ACC112 (cell line): ENCODE data around the gene FTSJ1.

Experiments used
- H2AFZ ChIP-seq: fragments of 200-600 bp; sonication (generic); one replicate; pipeline ENCODE4 v1.6.0; 2017; ENCODE audit warnings: antibody characterized with exemption, low read length; ENCODE audit not compliant: unreplicated experiment
- H3K27ac ChIP-seq: fragments of 200-600 bp; sonication (generic); 2 replicates; pipeline ENCODE4 v1.5.1; 2014; ENCODE audit warnings: low read depth, mild to moderate bottlenecking, antibody characterized with exemption, low read length, moderate library complexity
- H3K27me3 ChIP-seq: fragments of 200-600 bp; sonication (generic); 2 replicates; pipeline ENCODE4 v1.6.1; 2014; ENCODE audit warnings: mild to moderate bottlenecking, antibody characterized with exemption, low read length, moderate library complexity, mixed read lengths; ENCODE audit not compliant: insufficient read depth
- H3K36me3 ChIP-seq: fragments of 200-600 bp; sonication (generic); 2 replicates; pipeline ENCODE4 v1.6.1; 2016; ENCODE audit warnings: mild to moderate bottlenecking, antibody characterized with exemption, low read length, moderate library complexity, mixed read lengths; ENCODE audit not compliant: insufficient read depth
- H3K4me1 ChIP-seq: fragments of 200-600 bp; sonication (generic); one replicate; pipeline ENCODE4 v1.6.1; 2016; ENCODE audit warnings: low read length, mixed read lengths; ENCODE audit not compliant: insufficient read depth, unreplicated experiment, control insufficient read depth
- H3K4me3 ChIP-seq: fragments of 200-600 bp; sonication (generic); 2 replicates; pipeline ENCODE4 v1.5.1; 2014; ENCODE audit warnings: mild to moderate bottlenecking, low read depth, low read length
- H3K79me2 ChIP-seq: fragments of 200-600 bp; sonication (generic); one replicate; pipeline ENCODE4 v1.6.0; 2016; ENCODE audit warnings: low read length; ENCODE audit not compliant: control insufficient read depth, unreplicated experiment, insufficient read depth

Gene FTSJ1

DNA sequence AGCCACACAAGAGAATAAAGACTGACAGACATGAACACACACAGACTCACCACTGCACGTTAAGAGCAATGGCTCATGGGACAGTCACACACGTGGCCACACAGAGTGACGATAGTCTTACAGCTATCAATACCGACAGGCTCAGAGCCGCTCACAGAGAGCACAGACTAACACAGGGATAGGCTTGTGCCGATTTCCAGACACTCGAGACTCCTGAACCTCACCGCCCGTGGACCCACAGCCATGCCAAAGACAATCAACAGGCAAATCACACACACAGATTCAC, 5.2 kb upstream of the FTSJ1 start:
- no peak overlapping the region for H3K27ac ChIP-seq
- no peaks in the 10 kb centered on the region for H3K36me3 ChIP-seq
- H3K27me3 ChIP-seq: no peaks in the 10 kb centered on the region
- no peak overlapping the region for H3K4me3 ChIP-seq
- H3K4me1 ChIP-seq: peaks cover 10% of the 10 kb centered on the region
- H3K79me2 ChIP-seq: peaks cover 26% of the 10 kb centered on the region
- H2AFZ ChIP-seq: no peak overlapping the region

DNA sequence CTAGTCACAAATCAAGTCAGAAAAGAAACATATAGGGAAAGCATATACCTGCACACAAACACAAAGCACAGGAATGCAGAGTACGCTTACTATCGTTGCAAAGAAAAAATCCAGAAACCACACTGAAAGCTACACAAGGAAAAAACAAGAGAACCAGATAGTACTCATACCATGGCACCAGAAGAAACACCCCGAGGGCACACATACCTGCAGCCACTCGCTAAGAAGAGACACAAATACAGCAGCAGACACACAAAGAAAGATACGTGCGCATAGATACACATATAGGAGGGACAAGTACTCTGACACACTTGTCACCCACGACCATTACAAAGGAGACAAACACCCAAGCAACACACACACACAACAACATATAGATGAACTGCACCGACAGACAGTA, 4.5 kb upstream of the FTSJ1 start:
- Histone ChIP-seq H3K27ac (no peak overlapping the region), H3K4me1 (peaks cover 4% of the 10 kb centered on the region), H2AFZ (no peak overlapping the region)

DNA sequence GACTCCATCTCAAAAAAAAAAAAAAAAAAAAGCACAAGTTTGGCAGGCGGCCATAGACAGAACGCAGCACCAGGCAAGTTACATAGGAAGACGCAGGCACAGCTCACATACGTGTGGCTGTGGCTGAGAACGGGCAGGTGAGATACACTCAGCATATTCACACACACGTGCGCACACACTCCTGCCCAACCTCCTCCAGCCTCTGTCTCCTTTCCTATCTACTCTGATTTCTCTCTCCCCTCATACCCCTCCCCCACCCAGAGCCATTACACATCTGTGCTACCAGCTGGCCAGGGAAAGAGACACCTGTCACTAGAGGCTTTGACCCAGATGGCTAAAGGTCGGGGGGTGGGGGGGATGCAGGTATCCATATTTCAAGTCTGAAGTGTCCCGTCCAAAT, 3.8 kb upstream of the FTSJ1 start:
- H3K27ac ChIP-seq: no peak overlapping the region
- H3K79me2 ChIP-seq: peaks cover 25% of the 10 kb centered on the region
- no peaks in the 10 kb centered on the region for H3K4me1 ChIP-seq
- H3K27me3 ChIP-seq: no peaks in the 10 kb centered on the region
- H2AFZ ChIP-seq: no peak overlapping the region
- H3K36me3 ChIP-seq: no peaks in the 10 kb centered on the region
- no peak overlapping the region for H3K4me3 ChIP-seq

More for the DNA sequence above, 4.5 kb upstream of the FTSJ1 start:
- no peak overlapping the region for H3K4me3 ChIP-seq
- no peaks in the 10 kb centered on the region for H3K27me3 ChIP-seq
- no peaks in the 10 kb centered on the region for H3K36me3 ChIP-seq
- H3K79me2 ChIP-seq: peaks cover 25% of the 10 kb centered on the region

DNA sequence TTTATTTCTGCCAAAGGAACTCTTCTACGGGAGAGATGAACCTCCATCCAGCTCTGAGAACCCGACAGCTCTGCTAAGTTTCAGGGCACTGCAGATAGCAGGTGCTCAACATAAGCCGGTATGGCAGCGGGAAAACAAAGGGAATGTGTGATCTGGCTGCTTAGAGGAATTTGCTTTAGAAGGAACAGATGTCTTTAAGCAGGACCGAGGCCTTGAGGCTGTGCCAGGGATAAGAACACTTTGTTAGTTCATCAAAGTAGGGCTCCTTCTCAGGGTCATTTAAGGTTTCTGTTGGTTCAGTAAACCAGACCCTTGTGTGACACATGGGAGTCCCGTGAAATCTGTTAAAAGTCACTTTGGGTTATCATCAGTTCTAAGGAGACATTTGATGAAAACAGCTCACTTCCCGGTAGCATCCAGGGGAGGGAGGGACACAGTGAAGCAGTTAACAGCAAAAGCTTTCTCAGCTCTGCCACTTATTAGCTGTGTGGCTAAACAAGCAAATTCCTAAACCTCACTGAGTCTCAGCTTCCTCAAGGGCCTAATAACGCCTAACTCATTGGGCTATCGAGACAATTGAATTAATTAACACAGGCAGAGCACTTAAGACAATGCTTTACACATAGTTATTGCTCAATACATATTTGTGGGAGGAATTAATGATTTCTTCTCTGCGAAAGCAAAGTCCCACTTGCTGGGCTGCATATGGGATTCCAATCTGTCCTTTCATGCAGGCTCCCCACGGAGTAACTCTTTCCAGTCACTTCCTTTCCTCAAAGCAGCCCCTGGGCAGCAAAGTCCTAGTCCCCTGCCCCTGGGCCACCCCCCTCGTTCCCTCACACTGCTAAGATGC, 2.9 kb upstream of the FTSJ1 start:
- no peak overlapping the region for H3K27ac ChIP-seq
- no peaks in the 10 kb centered on the region for H3K36me3 ChIP-seq
- H2AFZ ChIP-seq: peak overlapping the region; percentile 38
- H3K4me3 ChIP-seq: no peak overlapping the region
- H3K79me2 ChIP-seq: peaks cover 25% of the 10 kb centered on the region
- H3K4me1 ChIP-seq: peaks cover 3% of the 10 kb centered on the region
- H3K27me3 ChIP-seq: no peaks in the 10 kb centered on the region

DNA sequence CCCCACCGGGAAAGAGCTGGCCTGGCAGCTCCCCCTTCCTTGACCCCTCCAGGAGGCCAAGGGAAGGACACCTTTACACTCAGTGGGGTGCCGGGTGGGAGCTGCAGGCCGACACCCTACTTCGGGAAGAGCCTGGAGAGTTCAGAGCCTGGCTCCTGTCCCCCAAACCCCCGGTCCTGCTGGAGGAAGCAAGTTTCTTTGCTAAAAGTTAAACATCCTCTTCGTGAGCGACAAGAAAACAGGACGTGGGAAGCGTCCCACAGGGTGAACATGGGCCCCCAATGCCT, 2.4 kb upstream of the FTSJ1 start:
- Histone ChIP-seq H3K79me2 (peaks cover 30% of the 10 kb centered on the region), H3K4me1 (peaks cover 3% of the 10 kb centered on the region), H2AFZ (no peak overlapping the region), H3K27ac (no peak overlapping the region), H3K36me3 (no peaks in the 10 kb centered on the region), H3K4me3 (no peak overlapping the region), H3K27me3 (no peaks in the 10 kb centered on the region)

DNA sequence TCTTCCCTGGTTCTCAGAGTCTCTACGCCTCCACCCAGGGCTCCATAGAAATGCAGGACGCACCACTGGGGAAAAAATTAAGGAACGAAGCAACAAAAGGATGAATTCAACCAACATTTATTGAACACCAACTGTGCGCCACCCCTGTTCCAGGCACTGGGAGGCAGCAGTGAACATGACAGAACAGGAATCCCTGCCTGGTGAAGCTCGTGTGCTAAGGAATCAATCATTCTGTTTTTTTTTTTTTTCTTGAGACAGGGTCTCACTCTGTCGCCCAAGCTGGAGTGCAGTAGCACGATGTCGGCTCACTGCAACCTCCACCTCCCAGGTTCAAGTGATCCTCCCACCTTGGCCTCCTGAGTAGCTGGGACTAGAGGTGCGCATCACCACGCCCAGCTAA, 1.9 kb upstream of the FTSJ1 start:
- Histone ChIP-seq H3K79me2 (peaks cover 32% of the 10 kb centered on the region), H3K4me1 (peaks cover 3% of the 10 kb centered on the region), H3K36me3 (no peaks in the 10 kb centered on the region), H3K27ac (no peak overlapping the region), H3K4me3 (no peak overlapping the region), H2AFZ (no peak overlapping the region), H3K27me3 (no peaks in the 10 kb centered on the region)

DNA sequence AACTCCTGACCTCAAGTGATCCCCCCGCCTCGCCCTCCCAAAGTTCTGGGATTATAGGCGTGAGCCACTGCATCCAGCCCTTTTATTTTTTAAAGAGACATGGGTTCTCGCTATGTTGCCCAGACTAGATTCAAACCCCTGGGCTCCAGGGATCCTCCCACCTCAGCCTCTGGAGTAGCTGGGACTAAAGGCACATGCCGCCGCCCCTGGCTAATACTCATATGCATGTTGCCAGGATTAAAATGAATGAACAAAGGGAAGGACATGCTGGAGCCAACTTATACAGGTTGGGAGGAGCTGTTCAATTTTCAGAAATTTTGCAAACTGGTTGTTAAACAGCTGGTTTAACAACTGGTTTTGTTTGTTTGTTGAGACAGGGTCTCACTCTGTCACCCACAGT, 1.4 kb upstream of the FTSJ1 start:
- H2AFZ ChIP-seq: no peak overlapping the region
- no peaks in the 10 kb centered on the region for H3K36me3 ChIP-seq
- peaks cover 3% of the 10 kb centered on the region for H3K4me1 ChIP-seq
- no peaks in the 10 kb centered on the region for H3K27me3 ChIP-seq
- H3K4me3 ChIP-seq: no peak overlapping the region; the same call in 1 of the 2 replicates
- peaks cover 34% of the 10 kb centered on the region for H3K79me2 ChIP-seq
- H3K27ac ChIP-seq: no peak overlapping the region

DNA sequence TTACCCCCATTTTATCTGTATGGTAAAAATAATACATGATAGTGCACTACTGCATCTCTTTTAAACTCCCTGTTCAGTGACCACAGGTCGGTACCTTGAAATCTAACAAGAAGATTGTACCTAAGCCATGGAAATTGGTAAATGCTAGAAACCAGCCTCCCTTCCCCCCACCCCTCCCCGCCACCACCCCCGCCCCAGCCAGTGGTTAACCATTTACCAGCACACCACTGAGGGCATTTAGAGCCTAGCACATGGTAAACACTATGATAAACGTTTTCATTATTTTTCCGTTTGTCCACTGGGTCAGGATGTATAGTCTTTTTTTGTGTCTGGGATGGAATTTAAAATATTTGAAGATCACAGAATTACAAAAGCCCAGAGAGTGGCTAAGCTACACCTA, 703 bp upstream of the FTSJ1 start:
- Histone ChIP-seq H3K79me2 (peaks cover 36% of the 10 kb centered on the region), H2AFZ (peak overlapping the region; percentile 62), H3K36me3 (no peaks in the 10 kb centered on the region), H3K27me3 (no peaks in the 10 kb centered on the region), H3K4me3 (peak overlapping the region; percentile 94), H3K27ac (peak overlapping the region; percentile 68; the same call in 1 of the 2 replicates), H3K4me1 (peaks cover 3% of the 10 kb centered on the region)

DNA sequence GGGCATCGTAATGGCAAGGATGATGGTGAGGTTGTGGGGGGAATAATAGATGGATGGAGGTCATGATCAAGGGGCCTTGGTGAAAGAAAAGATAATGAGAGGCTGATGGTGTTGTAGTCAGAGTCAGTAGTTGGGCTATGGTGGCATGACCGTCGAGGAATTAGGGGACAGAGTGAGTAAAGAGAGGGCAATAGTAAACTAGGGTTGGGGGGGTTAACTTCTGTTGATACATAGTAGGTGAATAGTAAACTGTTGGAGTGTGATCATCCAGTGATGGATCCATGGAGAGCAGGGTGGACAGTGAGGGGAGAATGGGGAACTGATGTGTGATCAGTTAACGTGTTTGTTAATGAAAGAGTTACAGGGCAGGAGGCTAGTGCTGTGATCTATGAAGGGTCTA, 920 bp downstream of the FTSJ1 start:
- Histone ChIP-seq H3K36me3 (no peaks in the 10 kb centered on the region), H3K4me1 (peaks cover 3% of the 10 kb centered on the region), H3K27ac (0 out of 2 replicates have a peak overlapping the region, but pooled peaks have one; percentile 68), H3K79me2 (peaks cover 38% of the 10 kb centered on the region), H2AFZ (no peak overlapping the region), H3K4me3 (peak overlapping the region; percentile 94), H3K27me3 (no peaks in the 10 kb centered on the region)

DNA sequence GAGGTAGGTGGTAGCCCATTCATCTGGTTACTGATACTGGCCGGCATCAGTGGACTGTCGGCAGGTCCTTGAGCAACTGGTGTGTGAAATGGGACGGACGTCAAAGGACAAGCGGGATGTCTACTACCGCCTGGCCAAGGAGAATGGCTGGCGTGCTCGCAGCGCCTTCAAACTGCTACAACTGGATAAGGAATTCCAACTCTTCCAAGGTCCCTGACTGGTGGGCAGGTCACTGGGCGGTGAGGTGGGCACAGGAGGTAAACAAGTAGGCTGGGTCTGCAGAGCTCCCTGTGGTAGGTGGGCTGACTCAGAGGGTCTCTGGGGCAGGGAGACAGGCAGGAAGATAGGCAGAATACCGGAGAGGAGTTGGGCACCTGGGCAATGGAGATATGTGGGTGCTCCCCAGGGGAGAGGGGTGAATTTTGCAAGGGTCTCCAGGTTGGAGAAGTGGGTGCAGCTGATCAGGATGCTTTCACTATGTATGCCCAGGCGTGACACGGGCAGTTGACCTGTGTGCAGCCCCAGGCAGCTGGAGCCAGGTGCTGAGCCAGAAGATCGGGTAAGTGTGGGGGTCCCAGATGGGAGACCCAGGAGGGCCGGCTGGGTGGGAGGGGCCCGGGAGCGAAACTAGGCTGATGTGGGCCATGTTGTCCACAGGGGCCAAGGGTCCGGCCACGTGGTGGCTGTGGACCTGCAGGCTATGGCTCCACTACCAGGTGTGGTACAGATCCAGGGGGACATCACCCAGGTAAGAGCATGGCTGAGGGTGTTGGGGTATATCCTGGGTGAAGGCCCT, 2.2 kb downstream of the FTSJ1 start:
- Histone ChIP-seq H3K79me2 (peaks cover 38% of the 10 kb centered on the region), H3K27ac (no peak overlapping the region), H3K4me3 (peak overlapping the region; percentile 94), H2AFZ (no peak overlapping the region), H3K27me3 (no peaks in the 10 kb centered on the region), H3K36me3 (peaks cover 6% of the 10 kb centered on the region; the same call in 1 of the 2 replicates), H3K4me1 (peaks cover 3% of the 10 kb centered on the region)

DNA sequence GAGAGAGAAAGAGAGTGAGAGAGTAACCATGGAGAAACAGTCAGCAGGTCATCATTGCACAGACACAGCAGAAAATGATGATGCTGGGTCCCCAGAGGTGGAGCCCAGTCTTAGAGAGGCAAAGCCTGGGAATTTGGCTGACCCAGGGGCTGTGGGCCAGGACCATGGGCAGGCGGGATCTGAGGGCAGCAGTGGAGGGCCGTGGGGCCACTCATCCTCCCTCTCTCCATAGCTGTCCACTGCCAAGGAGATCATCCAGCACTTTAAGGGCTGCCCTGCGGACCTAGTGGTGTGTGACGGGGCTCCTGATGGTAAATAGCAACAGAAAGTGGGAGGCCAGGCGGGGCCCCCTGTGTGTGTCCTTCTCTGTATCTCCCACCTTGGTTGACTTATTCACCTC, 2.8 kb downstream of the FTSJ1 start:
- H3K27me3 ChIP-seq: no peaks in the 10 kb centered on the region
- H3K4me3 ChIP-seq: no peak overlapping the region
- peaks cover 3% of the 10 kb centered on the region for H3K4me1 ChIP-seq
- no peak overlapping the region for H3K27ac ChIP-seq
- peaks cover 6% of the 10 kb centered on the region; the same call in 1 of the 2 replicates for H3K36me3 ChIP-seq
- no peak overlapping the region for H2AFZ ChIP-seq
- peaks cover 38% of the 10 kb centered on the region for H3K79me2 ChIP-seq
